ENCODE results near the gene USP5.

GRCh38 chr12:6834254-6834653 is 17.7 kb upstream of the USP5 start:
- no peak for TF ChIP-seq PAX5 (IDR thresholded peaks at IDR 0.05; ENCODE audit: insufficient read depth, low read length, severe bottlenecking)
- TF ChIP-seq POLR2A (IDR thresholded peaks at IDR 0.05; ENCODE audit: low read depth, low read length): no peak
- no peak for TF ChIP-seq POLR2AphosphoS5 (IDR thresholded peaks at IDR 0.05; ENCODE audit: low read depth, low read length)

Measured in GM12891 (cell line).